ENCODE measurements around the gene MYPN. TPM values are rescaled to one million over a fixed set of nuclear protein-coding genes. Genes with fewer than 3 reads are reported as not detected.

The MYPN gene
- polyA plus RNA-seq, 2 of the 4 experiments (the other 2 are of a cell fraction) = 1.5 to 2.1 TPM

DNA sequence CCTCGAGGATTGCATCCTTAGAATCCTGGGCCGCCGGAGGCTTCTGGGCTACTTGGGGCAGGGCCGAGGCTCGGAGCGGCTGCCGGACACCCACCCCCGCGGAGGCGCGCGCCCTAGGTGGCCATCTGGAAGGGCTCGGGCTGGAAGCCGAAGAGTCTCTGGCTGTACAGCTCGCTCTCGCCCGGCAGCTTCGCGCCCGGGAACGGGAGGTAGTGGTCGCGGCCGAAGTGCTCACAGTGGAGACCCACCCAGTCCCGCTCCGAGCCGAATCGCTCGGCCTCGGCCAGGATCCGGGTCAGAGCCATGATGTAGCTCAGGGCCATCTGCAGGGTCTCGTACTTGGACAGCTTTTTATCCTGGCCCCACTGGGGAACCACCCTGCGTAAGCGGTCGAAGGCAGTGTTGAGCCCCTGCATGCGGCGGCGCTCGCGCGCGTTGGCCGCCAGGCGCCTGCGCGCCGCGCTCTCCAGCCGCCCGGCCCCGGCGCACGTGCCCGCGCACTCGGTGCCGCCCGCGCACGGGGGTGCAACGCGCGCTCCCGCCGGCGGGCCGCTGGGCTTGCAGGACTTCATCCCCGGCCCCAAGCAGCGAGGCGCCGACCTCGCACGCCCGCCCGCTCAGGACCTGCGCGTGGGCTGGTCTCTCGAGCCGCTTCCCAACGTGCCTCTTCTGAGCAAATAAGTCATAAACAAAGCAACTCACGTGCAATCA is 122.0 kb downstream of the MYPN start:
- CTCF ChIA-PET = interaction anchor here (0.7 to 10.3 kb wide), 15 partner anchors 8 to 140 kb away, joined by 3 to 63 read pairs (median 5); no protein-coding TSS in a partner anchor
- POLR2A ChIA-PET = interaction anchor here (0.5 to 2.0 kb wide), 12 partner anchors 9 to 1036 kb away, joined by 3 to 22 read pairs (median 4); partner anchors contain the start of genes HNRNPH3 and PBLD
- DNase-seq (ENCODE audit: low read depth in 1 of 2, low spot score in 1 of 2) = peak; percentile 84 to 92
- Histone ChIP-seq H3K9me3 (no peaks in the 10 kb centered on the region), H3K27ac (peak overlapping the region; percentile 81 to 96), H3K4me3 (peak overlapping the region; percentile 51), H3K4me2 (peak overlapping the region; percentile 80), H3K4me1 (peaks cover 11% of the 10 kb centered on the region)
- ATAC-seq = peak; percentile 95 to 97
- WGBS (ENCODE audit: missing lambda C conversion rate) = 2% methylated on average over 36 of the region's 81 CpGs
- FAIRE-seq = no peak
- TF ChIP-seq, protein P1, sequence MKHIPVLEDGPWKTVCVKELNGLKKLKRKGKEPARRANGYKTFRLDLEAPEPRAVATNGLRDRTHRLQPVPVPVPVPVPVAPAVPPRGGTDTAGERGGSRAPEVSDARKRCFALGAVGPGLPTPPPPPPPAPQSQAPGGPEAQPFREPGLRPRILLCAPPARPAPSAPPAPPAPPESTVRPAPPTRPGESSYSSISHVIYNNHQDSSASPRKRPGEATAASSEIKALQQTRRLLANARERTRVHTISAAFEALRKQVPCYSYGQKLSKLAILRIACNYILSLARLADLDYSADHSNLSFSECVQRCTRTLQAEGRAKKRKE (CRISPR knock-in tag; IDR thresholded peaks at IDR 0.05; ENCODE audit: low read depth) = 0 out of 2 replicates have a peak, but pooled peaks have one; percentile 13
- TF ChIP-seq POLR2A (IDR thresholded peaks at IDR 0.05; ENCODE audit: low read length) (peak; percentile 73), SMC3 (IDR thresholded peaks at IDR 0.05) (0 out of 3 replicates have a peak, but pooled peaks have one; percentile 20), RARB (CRISPR knock-in tag; IDR thresholded peaks at IDR 0.05) (no peak), JUN (IDR thresholded peaks at IDR 0.05) (peak; percentile 60 to 82; a peak in 2 of 5 replicates), RNF2 (IDR thresholded peaks at IDR 0.05; ENCODE audit: borderline replicate concordance, low read depth) (peak; percentile 83; the same call in 1 of the 2 replicates), CHD2 (IDR thresholded peaks at IDR 0.05; ENCODE audit: low read length, partially characterized antibody) (no peak), POLR2AphosphoS2 (conservative IDR thresholded peaks at IDR 0.05; ENCODE audit: low read length) (no peak), ZSCAN20 (CRISPR knock-in tag; IDR thresholded peaks at IDR 0.05) (peak; percentile 57; the same call in 1 of the 2 replicates), PHF8 (IDR thresholded peaks at IDR 0.05; ENCODE audit: borderline replicate concordance, low read depth) (peak; percentile 52; the same call in 1 of the 2 replicates), KDM5A (IDR thresholded peaks at IDR 0.05) (no peak), ZC3H11A (IDR thresholded peaks at IDR 0.05) (no peak), CBX8 (IDR thresholded peaks at IDR 0.05) (no peak), FOXS1 (CRISPR knock-in tag; IDR thresholded peaks at IDR 0.05) (no peak), JUNB (IDR thresholded peaks at IDR 0.05) (no peak), HOXB5 (CRISPR knock-in tag; IDR thresholded peaks at IDR 0.05) (peak; percentile 42; the same call in 1 of the 2 replicates), RCOR1 (IDR thresholded peaks at IDR 0.05; ENCODE audit: low read depth, low read length) (no peak), ESRRA (IDR thresholded peaks at IDR 0.05; ENCODE audit: borderline replicate concordance, low read length) (no peak), MYC (IDR thresholded peaks at IDR 0.05; ENCODE audit: borderline replicate concordance, low read length) (no peak; the same call in 1 of the 2 replicates), HOXA7 (CRISPR knock-in tag; IDR thresholded peaks at IDR 0.05) (no peak), RFX5 (IDR thresholded peaks at IDR 0.05) (no peak), NPAS2 (CRISPR knock-in tag; IDR thresholded peaks at IDR 0.05; ENCODE audit: borderline replicate concordance) (peak; percentile 70), TP53 (CRISPR knock-in tag; IDR thresholded peaks at IDR 0.05) (peak; percentile 64; the same call in 1 of the 2 replicates), BHLHE40 (IDR thresholded peaks at IDR 0.05; ENCODE audit: low read depth, low read length) (no peak; the same call in 1 of the 2 replicates)
- TF ChIP-seq, protein P2, sequence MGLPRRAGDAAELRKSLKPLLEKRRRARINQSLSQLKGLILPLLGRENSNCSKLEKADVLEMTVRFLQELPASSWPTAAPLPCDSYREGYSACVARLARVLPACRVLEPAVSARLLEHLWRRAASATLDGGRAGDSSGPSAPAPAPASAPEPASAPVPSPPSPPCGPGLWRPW (IDR thresholded peaks at IDR 0.05) = no peak
- TF ChIP-seq, protein P3, sequence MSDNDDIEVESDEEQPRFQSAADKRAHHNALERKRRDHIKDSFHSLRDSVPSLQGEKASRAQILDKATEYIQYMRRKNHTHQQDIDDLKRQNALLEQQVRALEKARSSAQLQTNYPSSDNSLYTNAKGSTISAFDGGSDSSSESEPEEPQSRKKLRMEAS (IDR thresholded peaks at IDR 0.05) = peak; percentile 96
- TF ChIP-seq, protein P4, sequence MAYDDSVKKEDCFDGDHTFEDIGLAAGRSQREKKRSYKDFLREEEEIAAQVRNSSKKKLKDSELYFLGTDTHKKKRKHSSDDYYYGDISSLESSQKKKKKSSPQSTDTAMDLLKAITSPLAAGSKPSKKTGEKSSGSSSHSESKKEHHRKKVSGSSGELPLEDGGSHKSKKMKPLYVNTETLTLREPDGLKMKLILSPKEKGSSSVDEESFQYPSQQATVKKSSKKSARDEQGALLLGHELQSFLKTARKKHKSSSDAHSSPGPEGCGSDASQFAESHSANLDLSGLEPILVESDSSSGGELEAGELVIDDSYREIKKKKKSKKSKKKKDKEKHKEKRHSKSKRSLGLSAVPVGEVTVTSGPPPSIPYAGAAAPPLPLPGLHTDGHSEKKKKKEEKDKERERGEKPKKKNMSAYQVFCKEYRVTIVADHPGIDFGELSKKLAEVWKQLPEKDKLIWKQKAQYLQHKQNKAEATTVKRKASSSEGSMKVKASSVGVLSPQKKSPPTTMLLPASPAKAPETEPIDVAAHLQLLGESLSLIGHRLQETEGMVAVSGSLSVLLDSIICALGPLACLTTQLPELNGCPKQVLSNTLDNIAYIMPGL (CRISPR knock-in tag; IDR thresholded peaks at IDR 0.05; ENCODE audit: borderline replicate concordance) = 0 out of 2 replicates have a peak, but pooled peaks have one; percentile 37
- TF ChIP-seq, protein P5, sequence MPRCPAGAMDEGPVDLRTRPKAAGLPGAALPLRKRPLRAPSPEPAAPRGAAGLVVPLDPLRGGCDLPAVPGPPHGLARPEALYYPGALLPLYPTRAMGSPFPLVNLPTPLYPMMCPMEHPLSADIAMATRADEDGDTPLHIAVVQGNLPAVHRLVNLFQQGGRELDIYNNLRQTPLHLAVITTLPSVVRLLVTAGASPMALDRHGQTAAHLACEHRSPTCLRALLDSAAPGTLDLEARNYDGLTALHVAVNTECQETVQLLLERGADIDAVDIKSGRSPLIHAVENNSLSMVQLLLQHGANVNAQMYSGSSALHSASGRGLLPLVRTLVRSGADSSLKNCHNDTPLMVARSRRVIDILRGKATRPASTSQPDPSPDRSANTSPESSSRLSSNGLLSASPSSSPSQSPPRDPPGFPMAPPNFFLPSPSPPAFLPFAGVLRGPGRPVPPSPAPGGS (IDR thresholded peaks at IDR 0.05) = peak; percentile 41; the same call in 1 of the 3 replicates
- TF ChIP-seq, protein P6, sequence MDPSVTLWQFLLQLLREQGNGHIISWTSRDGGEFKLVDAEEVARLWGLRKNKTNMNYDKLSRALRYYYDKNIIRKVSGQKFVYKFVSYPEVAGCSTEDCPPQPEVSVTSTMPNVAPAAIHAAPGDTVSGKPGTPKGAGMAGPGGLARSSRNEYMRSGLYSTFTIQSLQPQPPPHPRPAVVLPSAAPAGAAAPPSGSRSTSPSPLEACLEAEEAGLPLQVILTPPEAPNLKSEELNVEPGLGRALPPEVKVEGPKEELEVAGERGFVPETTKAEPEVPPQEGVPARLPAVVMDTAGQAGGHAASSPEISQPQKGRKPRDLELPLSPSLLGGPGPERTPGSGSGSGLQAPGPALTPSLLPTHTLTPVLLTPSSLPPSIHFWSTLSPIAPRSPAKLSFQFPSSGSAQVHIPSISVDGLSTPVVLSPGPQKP (IDR thresholded peaks at IDR 0.05; ENCODE audit: low read depth, low read length) = no peak
- TF ChIP-seq, protein P7, sequence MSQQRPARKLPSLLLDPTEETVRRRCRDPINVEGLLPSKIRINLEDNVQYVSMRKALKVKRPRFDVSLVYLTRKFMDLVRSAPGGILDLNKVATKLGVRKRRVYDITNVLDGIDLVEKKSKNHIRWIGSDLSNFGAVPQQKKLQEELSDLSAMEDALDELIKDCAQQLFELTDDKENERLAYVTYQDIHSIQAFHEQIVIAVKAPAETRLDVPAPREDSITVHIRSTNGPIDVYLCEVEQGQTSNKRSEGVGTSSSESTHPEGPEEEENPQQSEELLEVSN (IDR thresholded peaks at IDR 0.05; ENCODE audit: borderline replicate concordance, low read depth) = peak; percentile 96
- TF ChIP-seq, protein P8, sequence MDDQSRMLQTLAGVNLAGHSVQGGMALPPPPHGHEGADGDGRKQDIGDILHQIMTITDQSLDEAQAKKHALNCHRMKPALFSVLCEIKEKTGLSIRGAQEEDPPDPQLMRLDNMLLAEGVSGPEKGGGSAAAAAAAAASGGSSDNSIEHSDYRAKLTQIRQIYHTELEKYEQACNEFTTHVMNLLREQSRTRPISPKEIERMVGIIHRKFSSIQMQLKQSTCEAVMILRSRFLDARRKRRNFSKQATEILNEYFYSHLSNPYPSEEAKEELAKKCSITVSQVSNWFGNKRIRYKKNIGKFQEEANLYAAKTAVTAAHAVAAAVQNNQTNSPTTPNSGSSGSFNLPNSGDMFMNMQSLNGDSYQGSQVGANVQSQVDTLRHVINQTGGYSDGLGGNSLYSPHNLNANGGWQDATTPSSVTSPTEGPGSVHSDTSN (IDR thresholded peaks at IDR 0.05) = no peak
